ENCODE data around the gene BATF. TPM values are rescaled to one million over a fixed set of nuclear protein-coding genes. Genes with fewer than 3 reads are reported as not detected.

BATF gene
- total RNA-seq, 3 donors from 2014 or later, result 1.7 to 3.0 (median 2.3) TPM

DNA sequence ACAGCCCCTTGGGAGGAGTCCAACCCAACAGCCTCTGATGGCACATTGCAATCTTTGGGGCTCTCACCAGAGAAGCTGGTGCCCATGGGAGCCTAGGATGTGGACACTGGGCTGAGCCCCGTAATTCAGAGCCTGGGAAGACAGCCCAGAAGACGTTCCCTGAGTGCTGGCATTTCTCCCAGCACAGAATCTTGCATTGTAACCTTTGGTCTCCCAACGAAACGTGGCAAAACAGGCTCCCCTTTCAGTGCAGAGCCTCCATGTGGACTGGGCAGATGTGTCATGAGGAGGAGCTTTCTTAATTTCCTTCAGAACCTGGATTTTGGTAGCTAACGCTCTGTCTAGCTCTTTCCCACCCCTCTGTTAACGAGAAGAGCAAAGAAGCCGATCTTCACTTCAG lies 26.3 kb downstream of the BATF start:
- TF ChIP-seq, protein P1, sequence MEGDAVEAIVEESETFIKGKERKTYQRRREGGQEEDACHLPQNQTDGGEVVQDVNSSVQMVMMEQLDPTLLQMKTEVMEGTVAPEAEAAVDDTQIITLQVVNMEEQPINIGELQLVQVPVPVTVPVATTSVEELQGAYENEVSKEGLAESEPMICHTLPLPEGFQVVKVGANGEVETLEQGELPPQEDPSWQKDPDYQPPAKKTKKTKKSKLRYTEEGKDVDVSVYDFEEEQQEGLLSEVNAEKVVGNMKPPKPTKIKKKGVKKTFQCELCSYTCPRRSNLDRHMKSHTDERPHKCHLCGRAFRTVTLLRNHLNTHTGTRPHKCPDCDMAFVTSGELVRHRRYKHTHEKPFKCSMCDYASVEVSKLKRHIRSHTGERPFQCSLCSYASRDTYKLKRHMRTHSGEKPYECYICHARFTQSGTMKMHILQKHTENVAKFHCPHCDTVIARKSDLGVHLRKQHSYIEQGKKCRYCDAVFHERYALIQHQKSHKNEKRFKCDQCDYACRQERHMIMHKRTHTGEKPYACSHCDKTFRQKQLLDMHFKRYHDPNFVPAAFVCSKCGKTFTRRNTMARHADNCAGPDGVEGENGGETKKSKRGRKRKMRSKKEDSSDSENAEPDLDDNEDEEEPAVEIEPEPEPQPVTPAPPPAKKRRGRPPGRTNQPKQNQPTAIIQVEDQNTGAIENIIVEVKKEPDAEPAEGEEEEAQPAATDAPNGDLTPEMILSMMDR (IDR thresholded peaks at IDR 0.05), result no peak
- intact Hi-C loops (cut with DNase I, micrococcal nuclease), result no loop called here
- H3K9me3 ChIP-seq, result no peaks in the 10 kb centered on the region
- H3K36me3 ChIP-seq (ENCODE audit: low read depth), result no peaks in the 10 kb centered on the region
- H3K4me3 ChIP-seq, result no peak overlapping the region
- ATAC-seq (peak; percentile 70), DNase-seq (peak in 1 of 3 donors; percentile 51)
- peaks cover 4% of the 10 kb centered on the region for H3K4me1 ChIP-seq (ENCODE audit: low read depth)

- intact Hi-C loops (cut with DNase I, micrococcal nuclease), result no loop called here
- Histone ChIP-seq H3K36me3 (ENCODE audit: low read depth) (no peaks in the 10 kb centered on the region), H3K4me1 (ENCODE audit: low read depth) (peaks cover 4% of the 10 kb centered on the region), H3K4me3 (no peak overlapping the region), H3K9me3 (no peaks in the 10 kb centered on the region)
- ATAC-seq, result no peak
- TF ChIP-seq, protein P1 (IDR thresholded peaks at IDR 0.05), result no peak
- DNase-seq, result no peak
Measured at GRCh38 chr14:75549169-75549568, 26.9 kb downstream of the BATF start.

DNA sequence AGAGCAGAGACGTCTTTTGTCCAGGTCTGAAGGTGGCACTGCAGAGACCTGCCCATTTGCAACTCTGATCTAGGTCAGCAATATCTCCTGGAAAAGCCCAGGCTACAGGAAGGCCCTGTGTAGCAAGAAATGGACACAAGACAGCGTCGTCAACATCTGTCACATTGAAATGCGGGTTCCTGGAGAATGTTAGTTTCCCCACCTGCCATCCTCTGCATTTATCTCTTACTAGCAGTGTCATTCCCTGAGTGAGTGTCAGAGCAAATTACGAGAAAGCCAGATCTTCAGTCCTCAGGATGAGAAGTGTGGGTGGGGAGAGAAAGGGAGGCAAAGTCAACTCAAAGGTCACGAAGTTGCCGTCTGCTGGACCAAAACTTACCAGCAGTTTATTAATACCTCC lies 28.8 kb downstream of the BATF start:
- ATAC-seq (no peak), DNase-seq (no peak)
- Histone ChIP-seq H3K9me3 (no peaks in the 10 kb centered on the region), H3K4me3 (no peak overlapping the region), H3K4me1 (ENCODE audit: low read depth) (peaks cover 4% of the 10 kb centered on the region), H3K36me3 (ENCODE audit: low read depth) (no peaks in the 10 kb centered on the region)
- intact Hi-C loops (cut with DNase I, micrococcal nuclease), result no loop called here
- TF ChIP-seq, protein P1 (IDR thresholded peaks at IDR 0.05), result no peak

GRCh38 chr14:75553157-75553556 lies 30.9 kb downstream of the BATF start:
- Histone ChIP-seq H3K9me3 (peaks cover 3% of the 10 kb centered on the region), H3K36me3 (ENCODE audit: low read depth) (no peaks in the 10 kb centered on the region), H3K4me1 (ENCODE audit: low read depth) (peaks cover 4% of the 10 kb centered on the region), H3K4me3 (no peak overlapping the region)
- TF ChIP-seq, protein P1 (IDR thresholded peaks at IDR 0.05), result no peak
- DNase-seq, result no peak
- no peak for ATAC-seq
- intact Hi-C loops (cut with DNase I, micrococcal nuclease), result no loop called here

GRCh38 chr14:75553761-75554364 lies 31.6 kb downstream of the BATF start:
- Histone ChIP-seq H3K9me3 (peaks cover 3% of the 10 kb centered on the region), H3K36me3 (ENCODE audit: low read depth) (no peaks in the 10 kb centered on the region), H3K4me1 (ENCODE audit: low read depth) (no peaks in the 10 kb centered on the region), H3K4me3 (no peak overlapping the region)
- ATAC-seq (no peak), DNase-seq (no peak)
- TF ChIP-seq, protein P1 (IDR thresholded peaks at IDR 0.05), result no peak
- intact Hi-C loops (cut with DNase I, micrococcal nuclease), result no loop called here

GRCh38 chr14:75554482-75554881 lies 32.2 kb downstream of the BATF start:
- Histone ChIP-seq H3K4me1 (ENCODE audit: low read depth) (no peaks in the 10 kb centered on the region), H3K4me3 (no peak overlapping the region), H3K36me3 (ENCODE audit: low read depth) (no peaks in the 10 kb centered on the region), H3K9me3 (peaks cover 3% of the 10 kb centered on the region)
- TF ChIP-seq, protein P1 (IDR thresholded peaks at IDR 0.05), result no peak
- DNase-seq, result no peak
- no peak for ATAC-seq
- intact Hi-C loops (cut with DNase I, micrococcal nuclease), result no loop called here
